SU-DHL-6 (cell line): Measurements from ENCODE around the gene SLC5A6.
A peak's percentile ranks its signal among the peaks of the same experiment; 100 is the strongest.

Experiments used
- H2AFZ ChIP-seq: fragments of 200-600 bp; sonication (generic); 2 replicates; pipeline ENCODE4 v1.6.1; 2014; ENCODE audit warnings: low read depth, mild to moderate bottlenecking, moderate library complexity, mixed read lengths, antibody characterized with exemption, low read length; ENCODE audit not compliant: severe bottlenecking
- H3F3A ChIP-seq: fragments of 200-600 bp; shearing (Covaris generic); 2 replicates; pipeline ENCODE4 v1.6.0; 2016; ENCODE audit warnings: antibody characterized with exemption, mild to moderate bottlenecking; ENCODE audit not compliant: insufficient read depth
- H3K27ac ChIP-seq: fragments of 200-600 bp; sonication (generic); 2 replicates; pipeline ENCODE4 v1.5.1; 2016; ENCODE audit warnings: low read depth, mild to moderate bottlenecking, low read length, moderate library complexity, mixed read lengths
- H3K27me3 ChIP-seq: fragments of 200-600 bp; sonication (generic), shearing (Covaris generic); 2 replicates; pipeline ENCODE4 v1.6.0; 2014; ENCODE audit warnings: mild to moderate bottlenecking, low read length
- H3K36me3 ChIP-seq: fragments of 200-600 bp; sonication (generic); 2 replicates; pipeline ENCODE4 v1.6.1; 2014; ENCODE audit warnings: mild to moderate bottlenecking, low read length, mixed read lengths
- H3K4me2 ChIP-seq: fragments of 300-600, 200-600 bp; shearing (Covaris generic), sonication (generic); 2 replicates; pipeline ENCODE4 v1.6.0; 2014; ENCODE audit warnings: low read length, low read depth, mild to moderate bottlenecking; ENCODE audit not compliant: poor library complexity, severe bottlenecking
- H3K4me3 ChIP-seq: fragments of 200-600 bp; sonication (generic); 2 replicates; pipeline ENCODE4 v1.5.1; 2014; ENCODE audit warnings: antibody characterized with exemption, low read length, mild to moderate bottlenecking, mixed read lengths; ENCODE audit not compliant: insufficient read depth, poor library complexity, severe bottlenecking
- H3K79me2 ChIP-seq: fragments of 200-600 bp; sonication (generic); 2 replicates; pipeline ENCODE4 v1.6.1; 2014; ENCODE audit warnings: mild to moderate bottlenecking, low read length, moderate library complexity; ENCODE audit not compliant: insufficient read depth
- H3K9ac ChIP-seq: fragments of 200-600 bp; sonication (generic); 2 replicates; pipeline ENCODE4 v1.7.0; 2014; ENCODE audit warnings: mild to moderate bottlenecking, low read length
- H3K9me2 ChIP-seq: fragments of 200-600 bp; sonication (generic); replicated peaks from 2 replicates; pipeline ENCODE4 v1.6.1; 2014; ENCODE audit warnings: low read length; ENCODE audit not compliant: insufficient read depth
- H3K9me3 ChIP-seq: fragments of 200-600 bp; sonication (generic); 2 replicates; pipeline ENCODE4 v1.6.1; 2014; ENCODE audit warnings: low read length, mixed read lengths; ENCODE audit not compliant: insufficient read depth
- H4K20me1 ChIP-seq: fragments of 200-600 bp; sonication (generic); 2 replicates; pipeline ENCODE4 v1.6.1; 2014; ENCODE audit warnings: low read depth, mild to moderate bottlenecking, antibody characterized with exemption, low read length, moderate library complexity, mixed read lengths
- CTCF ChIP-seq: fragments of 200-600 bp; sonication (generic); IDR thresholded peaks from one replicate; pipeline ENCODE4 v1.5.1; 2017; ENCODE audit warnings: antibody characterized with exemption, mild to moderate bottlenecking, low read length, moderate library complexity; ENCODE audit not compliant: insufficient read depth, poor library complexity, severe bottlenecking
- EZH2phosphoT487 ChIP-seq: fragments of 200-600 bp; sonication (generic), shearing (Covaris generic); conservative IDR thresholded peaks from 2 replicates; pipeline ENCODE4 v1.6.1; 2018; ENCODE audit warnings: mild to moderate bottlenecking, antibody characterized with exemption, low read length, moderate library complexity, mixed read lengths

SLC5A6 gene

GRCh38 chr2:27186613-27187345 is 25.3 kb downstream of the SLC5A6 start:
- Histone ChIP-seq H3K9me3 (no peaks in the 10 kb centered on the region), H3K9me2 (no peaks in the 10 kb centered on the region), H3K4me3 (no peak overlapping the region), H3K4me2 (no peak overlapping the region), H3K36me3 (no peaks in the 10 kb centered on the region), H4K20me1 (no peaks in the 10 kb centered on the region), H3K79me2 (no peaks in the 10 kb centered on the region), H3K27ac (no peak overlapping the region), H3F3A (no peaks in the 10 kb centered on the region), H3K27me3 (no peaks in the 10 kb centered on the region), H3K9ac (no peak overlapping the region), H2AFZ (no peak overlapping the region)
- no peak for TF ChIP-seq CTCF
- no peak for TF ChIP-seq EZH2phosphoT487

GRCh38 chr2:27185331-27186026 is 26.6 kb downstream of the SLC5A6 start:
- Histone ChIP-seq H3K4me2 (no peak overlapping the region), H3K36me3 (no peaks in the 10 kb centered on the region), H3F3A (no peaks in the 10 kb centered on the region), H2AFZ (peak overlapping the region; percentile 50), H3K9ac (no peak overlapping the region), H3K27me3 (no peaks in the 10 kb centered on the region), H3K79me2 (no peaks in the 10 kb centered on the region), H3K27ac (no peak overlapping the region), H3K9me2 (no peaks in the 10 kb centered on the region), H3K4me3 (no peak overlapping the region), H4K20me1 (no peaks in the 10 kb centered on the region), H3K9me3 (no peaks in the 10 kb centered on the region)
- TF ChIP-seq EZH2phosphoT487 = no peak
- TF ChIP-seq CTCF = no peak

- H3K9ac ChIP-seq = no peak overlapping the region
- no peaks in the 10 kb centered on the region for H4K20me1 ChIP-seq
- no peaks in the 10 kb centered on the region for H3F3A ChIP-seq
Observed at GRCh38 chr2:27184115-27184514, 28.0 kb downstream of the SLC5A6 start.

More at GRCh38 chr2:27184115-27184514, 28.0 kb downstream of the SLC5A6 start:
- Histone ChIP-seq H2AFZ (no peak overlapping the region), H3K4me3 (no peak overlapping the region), H3K9me3 (no peaks in the 10 kb centered on the region), H3K27me3 (no peaks in the 10 kb centered on the region), H3K79me2 (no peaks in the 10 kb centered on the region), H3K9me2 (no peaks in the 10 kb centered on the region), H3K27ac (no peak overlapping the region), H3K36me3 (no peaks in the 10 kb centered on the region), H3K4me2 (no peak overlapping the region)
- TF ChIP-seq EZH2phosphoT487 (no peak), CTCF (no peak)
